OCI-M2 (cell line): ENCODE data around the gene CDK4.

ENCODE experiments used
- DNase-seq: peaks from one replicate; lab custom pipeline; 2025; ENCODE audit not compliant: unreplicated experiment; lab: John Stamatoyannopoulos, UW

Gene CDK4

GRCh38 chr12:57772429-57773322 lies 20.6 kb upstream of the CDK4 start, which contains the start of gene EEF1AKMT3:
Gene EEF1AKMT3, plus strand, starts transcription at chr12:57772614. Its CDS starts 111 bp downstream, at chr12:57772725.
- no peak for DNase-seq

GRCh38 chr12:57771873-57772428 lies 19.8 kb upstream of the CDK4 start, which contains the start of gene METTL1:
Gene METTL1, minus strand, starts transcription at chr12:57772105. Its CDS starts 22 bp downstream, at chr12:57772083.
- DNase-seq = peak; percentile 86

GRCh38 chr12:57771236-57771872 lies 19.2 kb upstream of the CDK4 start:
- peak; percentile 86 for DNase-seq

- DNase-seq = no peak
Observed at GRCh38 chr12:57770734-57771133, 18.6 kb upstream of the CDK4 start.

- DNase-seq = no peak
Observed at GRCh38 chr12:57769594-57769993, 17.5 kb upstream of the CDK4 start.

- DNase-seq = no peak
Observed at GRCh38 chr12:57767876-57768275, 15.8 kb upstream of the CDK4 start.

- DNase-seq = no peak
Observed at GRCh38 chr12:57767305-57767698, 15.2 kb upstream of the CDK4 start.

GRCh38 chr12:57766464-57767304 lies 14.6 kb upstream of the CDK4 start, which contains the start of gene CYP27B1:
Gene CYP27B1, minus strand, starts transcription at chr12:57767078. Its CDS starts 37 bp downstream, at chr12:57767041.
- DNase-seq = no peak

- no peak for DNase-seq
Observed at GRCh38 chr12:57765698-57766463, 13.8 kb upstream of the CDK4 start.

GRCh38 chr12:57765003-57765697 lies 13.0 kb upstream of the CDK4 start:
- no peak for DNase-seq

- no peak for DNase-seq
Observed at GRCh38 chr12:57764662-57765002, 12.5 kb upstream of the CDK4 start.

- DNase-seq = no peak
Observed at GRCh38 chr12:57763881-57764661, 12.0 kb upstream of the CDK4 start.

- DNase-seq = no peak
Observed at GRCh38 chr12:57762463-57762862, 10.4 kb upstream of the CDK4 start.

GRCh38 chr12:57761391-57761998 lies 9.4 kb upstream of the CDK4 start:
- no peak for DNase-seq

GRCh38 chr12:57760347-57760982 lies 8.4 kb upstream of the CDK4 start:
- no peak for DNase-seq

GRCh38 chr12:57759360-57759980 lies 7.4 kb upstream of the CDK4 start:
- DNase-seq = no peak

- DNase-seq = no peak
Observed at GRCh38 chr12:57758552-57759359, 6.6 kb upstream of the CDK4 start.
